Measurements from ENCODE around the gene HOXD3.

Gene HOXD3

GRCh38 chr2:176156807-176157498 lies at the start of gene HOXD3:
HOXD3 (plus strand) TSS chr2:176157307; CDS start chr2:176169115, 11,808 bp downstream.
- no peak for DNase-seq (ENCODE audit: low spot score)

GRCh38 chr2:176107731-176108181 lies 49.4 kb upstream of the HOXD3 start:
- DNase-seq (ENCODE audit: low spot score): no peak

- no peak for DNase-seq (ENCODE audit: low spot score)
Measured at GRCh38 chr2:176109192-176109901, 47.8 kb upstream of the HOXD3 start.

- DNase-seq (ENCODE audit: low spot score): no peak
Measured at GRCh38 chr2:176109946-176110345, 47.2 kb upstream of the HOXD3 start.

- DNase-seq (ENCODE audit: low spot score): no peak
Measured at GRCh38 chr2:176110415-176111308, 46.4 kb upstream of the HOXD3 start.

- DNase-seq (ENCODE audit: low spot score): peak; percentile 41
Measured at GRCh38 chr2:176111309-176111663, 45.8 kb upstream of the HOXD3 start.

- no peak for DNase-seq (ENCODE audit: low spot score)
Measured at GRCh38 chr2:176111846-176112374, 45.2 kb upstream of the HOXD3 start.

GRCh38 chr2:176112375-176113302 lies 44.5 kb upstream of the HOXD3 start:
- DNase-seq (ENCODE audit: low spot score): no peak

- DNase-seq (ENCODE audit: low spot score): no peak
Measured at GRCh38 chr2:176114120-176114929, 42.8 kb upstream of the HOXD3 start.

- DNase-seq (ENCODE audit: low spot score): no peak
Measured at GRCh38 chr2:176114930-176115625, 42.0 kb upstream of the HOXD3 start.

- no peak for DNase-seq (ENCODE audit: low spot score)
Measured at GRCh38 chr2:176115883-176116813, 41.0 kb upstream of the HOXD3 start, which contains the start of gene HOXD10. HOXD10 (plus strand) TSS chr2:176116778; CDS start chr2:176116834, 56 bp downstream.

GRCh38 chr2:176117162-176117822 lies 39.8 kb upstream of the HOXD3 start:
- no peak for DNase-seq (ENCODE audit: low spot score)

- DNase-seq (ENCODE audit: low spot score): no peak
Measured at GRCh38 chr2:176117823-176118371, 39.2 kb upstream of the HOXD3 start.

GRCh38 chr2:176118601-176119339 lies 38.3 kb upstream of the HOXD3 start:
- no peak for DNase-seq (ENCODE audit: low spot score)

GRCh38 chr2:176120364-176121189 lies 36.5 kb upstream of the HOXD3 start:
- no peak for DNase-seq (ENCODE audit: low spot score)

All from germinal center (tissue), 1 donor.